RPMI7951 (cell line): Measurements from ENCODE around the gene EXOC6B. TPM values are rescaled to one million over a fixed set of nuclear protein-coding genes. Genes with fewer than 3 reads are reported as not detected.
A peak's percentile ranks its signal among the peaks of the same experiment; 100 is the strongest.

Experiments
- DNase-seq: peaks from one replicate; pipeline ENCODE4 v3.0.0-alpha.2; 2012; ENCODE audit warnings: low read depth
- total RNA-seq: library from RNA; depleted of rRNA; stranded (reverse); fragments of >200 nt; shearing (Covaris generic); gene quantifications from 2 replicates; pipeline ENCODE4 v1.2.3, GENCODE V29; 2014

Gene EXOC6B
- total RNA-seq, 1 experiment from 2014 or later = 9.9 TPM

DNA sequence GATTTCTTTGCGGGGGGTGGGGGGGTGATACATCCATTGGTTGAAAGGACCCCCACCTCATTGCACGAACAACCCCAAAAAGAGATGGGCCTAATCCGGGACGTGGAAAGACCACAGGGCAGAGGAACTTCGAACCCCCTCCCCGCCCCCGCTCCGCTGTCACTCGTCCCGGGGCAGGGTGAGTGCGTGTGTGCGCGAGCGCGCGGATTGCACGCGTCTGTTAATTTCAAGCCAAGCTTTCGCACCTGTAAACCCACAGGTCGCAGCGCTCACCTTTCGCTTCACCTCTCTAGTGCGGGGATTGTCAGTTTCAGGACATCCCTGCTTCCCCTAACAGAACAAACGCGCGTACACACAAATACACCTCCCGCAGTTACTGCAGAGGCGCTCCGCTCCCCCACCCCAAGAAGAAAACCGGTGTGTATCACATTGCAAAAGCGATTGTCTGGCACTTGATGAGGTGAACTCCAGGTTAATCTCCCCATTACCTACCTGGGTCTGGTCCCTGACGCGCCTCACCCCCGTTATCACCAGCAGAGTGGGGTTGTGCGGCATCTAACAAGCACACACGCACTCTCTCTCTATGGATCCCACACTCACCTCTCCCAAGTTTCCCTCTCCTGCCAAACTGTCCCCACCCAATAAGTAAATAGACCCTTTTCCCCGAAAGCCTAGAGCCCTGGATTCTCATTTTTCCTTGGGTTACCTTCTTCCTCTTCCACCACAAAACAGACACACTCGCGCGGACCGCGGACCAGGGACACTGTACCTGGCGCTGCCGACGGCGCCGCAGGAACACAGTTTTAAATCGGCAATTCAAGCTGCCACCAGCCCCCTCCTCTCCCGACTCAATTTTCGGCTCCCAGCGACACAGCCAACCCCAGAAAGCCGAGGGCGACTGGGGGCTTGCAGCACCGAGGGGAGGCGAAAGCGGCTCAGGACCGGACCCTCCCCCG is 679.2 kb downstream of the EXOC6B start:
- DNase-seq = no peak

DNA sequence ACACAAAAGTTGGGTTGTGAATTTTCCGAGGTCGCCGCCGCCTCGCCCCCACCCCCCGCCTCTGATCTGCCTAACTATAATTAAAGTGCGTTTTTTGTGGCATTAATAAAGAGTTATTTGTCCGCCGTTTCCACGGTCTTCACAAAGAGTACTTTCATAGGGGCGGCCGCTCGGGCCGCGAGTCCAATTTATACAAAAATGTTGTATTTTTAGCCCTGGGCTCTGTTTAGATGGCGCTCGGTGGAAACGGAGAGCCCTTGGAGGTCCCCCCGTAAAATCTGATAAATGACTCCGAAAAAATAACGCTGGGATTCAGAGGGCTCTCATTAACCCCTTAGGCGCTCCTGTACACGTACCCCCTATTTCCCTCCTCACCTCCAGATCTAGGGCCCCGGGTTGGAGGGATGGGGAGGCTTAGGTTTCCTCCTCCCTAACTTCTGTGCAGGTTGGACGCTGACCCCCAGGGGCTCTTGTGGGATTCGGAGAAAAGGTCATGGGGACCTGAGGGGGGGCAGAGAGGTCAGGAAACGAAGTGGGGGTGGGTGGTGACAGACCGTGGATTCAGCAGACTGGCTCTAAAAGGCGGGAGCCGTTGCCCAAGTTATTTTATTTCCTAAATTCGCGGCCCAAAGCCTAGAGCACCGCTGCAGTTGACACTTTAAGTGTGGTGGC is 680.0 kb downstream of the EXOC6B start:
- DNase-seq = no peak

DNA sequence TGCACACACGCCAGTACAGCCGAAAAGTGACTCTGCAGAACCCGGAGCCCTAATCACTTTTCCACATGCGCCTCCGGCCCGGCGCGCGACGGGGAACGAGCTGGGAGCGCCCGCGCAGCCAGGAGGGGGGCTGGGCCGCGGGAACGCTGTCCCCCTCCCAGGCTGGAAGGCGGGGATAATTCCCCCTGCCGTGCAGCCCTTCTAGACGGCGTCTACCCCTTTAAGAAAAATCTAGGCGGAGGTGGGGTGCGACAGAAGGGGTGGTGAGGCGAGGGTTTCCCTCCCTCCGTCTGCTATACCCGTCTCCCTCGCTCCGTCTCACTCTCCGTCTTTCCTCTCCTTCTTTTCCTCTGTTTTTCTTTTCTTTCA is 680.6 kb downstream of the EXOC6B start:
- peak; percentile 54 for DNase-seq

GRCh38 chr2:72144632-72145288 is 681.1 kb downstream of the EXOC6B start:
- DNase-seq = peak; percentile 50

DNA sequence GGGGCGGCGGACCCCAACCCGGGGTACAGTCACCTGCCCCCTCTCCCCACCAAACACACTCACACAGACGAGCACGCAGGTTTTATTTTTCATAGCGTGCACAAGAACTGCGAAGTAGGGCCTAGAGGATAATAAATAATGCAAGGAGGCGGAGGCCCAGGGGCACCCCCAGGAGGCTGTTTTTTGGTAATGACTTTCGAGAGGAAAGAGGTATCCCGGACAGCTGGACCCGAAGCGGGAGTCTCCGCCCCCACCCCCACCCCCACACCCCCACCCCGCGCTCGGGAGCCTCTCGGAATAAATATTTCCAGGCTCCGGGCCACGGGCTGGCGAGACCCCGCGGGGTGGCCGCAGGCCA is 681.6 kb downstream of the EXOC6B start:
- no peak for DNase-seq

DNA sequence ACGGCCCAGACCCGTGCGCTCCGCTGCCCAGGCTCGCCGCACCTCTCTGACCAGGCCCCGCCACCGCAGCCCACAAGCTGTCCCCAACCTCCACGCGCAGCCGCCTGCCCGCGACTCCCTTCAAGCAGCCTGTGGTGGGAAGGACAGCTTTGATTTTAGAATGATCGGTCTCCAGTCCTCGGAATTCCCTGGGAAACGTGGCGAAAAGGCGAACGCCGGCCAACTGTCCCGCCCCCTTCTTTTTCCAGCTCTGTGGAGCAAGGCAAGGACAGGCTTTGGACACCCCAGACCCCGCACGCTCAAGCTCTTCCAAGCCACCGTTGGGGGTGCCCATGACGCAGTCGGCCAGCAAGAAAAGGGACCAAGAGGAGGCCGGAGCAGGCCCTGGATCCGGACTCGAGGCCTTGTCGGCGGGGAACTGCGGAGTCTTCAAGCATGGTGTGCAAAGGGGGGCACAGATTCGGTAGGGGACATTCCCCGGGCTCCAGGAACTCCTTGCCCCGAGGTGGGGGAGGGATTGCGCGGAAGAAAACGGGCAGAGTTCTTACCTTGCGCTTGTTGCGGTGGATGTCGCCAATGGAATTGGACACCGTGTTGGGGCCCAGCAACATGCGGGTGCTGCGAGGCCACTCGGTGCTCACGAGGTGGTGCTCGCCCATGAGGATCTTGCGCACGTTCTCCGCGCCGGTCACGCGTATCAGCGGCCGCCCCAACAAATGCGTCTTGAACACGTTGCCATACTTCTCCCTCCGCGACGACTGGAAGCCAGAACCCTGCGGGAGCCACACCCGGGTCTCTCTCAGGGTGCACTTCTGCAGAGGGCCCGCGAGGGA is 682.2 kb downstream of the EXOC6B start:
- no peak for DNase-seq

GRCh38 chr2:72142570-72143440 is 683.0 kb downstream of the EXOC6B start:
- DNase-seq = no peak

GRCh38 chr2:72141881-72142451 is 683.9 kb downstream of the EXOC6B start:
- DNase-seq = no peak

DNA sequence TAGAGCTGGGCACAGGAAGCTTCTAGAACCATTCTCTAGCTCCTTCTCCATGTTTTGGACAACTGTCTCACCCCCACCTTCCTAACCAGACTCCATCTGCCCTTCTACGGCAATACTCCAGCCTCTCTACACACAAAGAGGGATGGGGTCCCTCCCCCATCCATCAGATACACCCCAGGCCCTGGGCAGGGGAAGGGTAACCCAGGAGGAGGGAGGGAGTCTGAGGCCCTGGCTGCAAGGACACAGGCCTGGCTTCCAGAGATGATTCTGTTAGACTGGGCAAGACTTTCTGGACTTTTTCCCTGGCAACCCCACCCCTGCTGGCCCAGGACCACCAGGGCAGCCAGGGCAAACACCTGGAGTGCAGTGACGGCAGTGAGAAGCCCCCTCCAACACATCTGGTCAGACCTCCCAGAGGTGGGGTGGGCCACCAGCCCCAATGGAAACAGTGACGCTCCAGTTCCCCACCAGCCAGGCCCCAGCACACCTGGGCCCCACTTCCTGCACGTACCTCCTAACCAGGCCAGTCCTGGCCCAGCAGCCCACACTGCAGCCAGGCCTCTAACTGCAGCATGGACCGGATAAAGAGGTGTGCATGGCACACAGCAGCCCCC is 684.7 kb downstream of the EXOC6B start:
- no peak for DNase-seq

DNA sequence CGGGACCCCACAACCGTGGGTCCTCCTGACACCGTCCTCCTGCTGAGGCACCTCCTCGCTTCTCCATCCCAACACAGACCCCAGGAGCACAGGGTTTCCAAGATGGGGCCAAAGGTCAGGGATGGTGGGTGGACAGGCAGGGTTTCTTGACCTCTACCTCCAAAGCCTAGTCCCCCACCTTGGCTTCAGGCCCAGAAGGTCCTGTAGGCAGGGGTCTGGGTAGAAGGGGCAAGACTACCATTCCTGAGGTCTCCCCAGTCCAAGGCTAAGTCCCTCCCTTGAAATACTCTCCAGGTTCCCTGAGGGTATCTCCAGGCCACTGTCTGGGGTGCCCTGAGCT is 685.2 kb downstream of the EXOC6B start:
- DNase-seq = no peak

DNA sequence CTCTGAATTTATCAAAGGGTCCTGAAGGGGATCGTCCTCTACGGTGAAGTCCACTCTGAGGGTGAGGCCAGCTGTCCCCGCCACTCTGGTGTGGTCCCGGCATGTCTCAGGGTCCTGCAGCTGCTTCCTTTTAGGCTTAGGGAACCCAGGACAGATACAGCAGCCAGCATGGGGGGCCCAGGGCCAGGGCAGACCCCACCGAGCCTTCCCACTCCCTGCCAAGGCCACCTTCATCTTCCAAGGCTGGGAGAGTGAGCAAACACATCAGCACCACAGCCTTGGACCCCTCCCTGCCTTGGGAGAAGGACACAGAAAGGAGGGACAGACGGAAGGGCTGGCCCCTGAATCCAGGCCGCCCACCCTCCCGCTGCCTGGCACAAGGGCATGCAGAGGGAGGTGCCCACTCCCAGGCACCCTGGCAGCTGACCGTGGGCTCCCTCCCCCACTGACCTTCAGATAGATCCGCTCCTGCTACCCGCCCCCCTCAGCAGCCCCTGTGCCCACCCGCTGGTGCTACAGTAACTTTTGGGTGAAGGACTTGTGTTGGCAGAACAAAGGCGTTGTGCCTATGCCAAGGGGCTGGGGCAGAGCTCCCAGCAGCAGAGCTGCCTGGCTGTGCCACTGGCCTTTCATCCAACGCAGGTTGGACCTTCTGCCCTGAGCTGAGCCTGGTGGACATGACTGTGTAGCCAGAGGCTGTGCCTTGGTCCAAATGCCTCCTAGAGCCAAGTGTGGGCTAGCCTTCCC is 685.8 kb downstream of the EXOC6B start:
- no peak for DNase-seq

GRCh38 chr2:72139471-72139873 is 686.4 kb downstream of the EXOC6B start:
- no peak for DNase-seq

GRCh38 chr2:72138921-72139381 is 686.9 kb downstream of the EXOC6B start:
- DNase-seq = no peak

DNA sequence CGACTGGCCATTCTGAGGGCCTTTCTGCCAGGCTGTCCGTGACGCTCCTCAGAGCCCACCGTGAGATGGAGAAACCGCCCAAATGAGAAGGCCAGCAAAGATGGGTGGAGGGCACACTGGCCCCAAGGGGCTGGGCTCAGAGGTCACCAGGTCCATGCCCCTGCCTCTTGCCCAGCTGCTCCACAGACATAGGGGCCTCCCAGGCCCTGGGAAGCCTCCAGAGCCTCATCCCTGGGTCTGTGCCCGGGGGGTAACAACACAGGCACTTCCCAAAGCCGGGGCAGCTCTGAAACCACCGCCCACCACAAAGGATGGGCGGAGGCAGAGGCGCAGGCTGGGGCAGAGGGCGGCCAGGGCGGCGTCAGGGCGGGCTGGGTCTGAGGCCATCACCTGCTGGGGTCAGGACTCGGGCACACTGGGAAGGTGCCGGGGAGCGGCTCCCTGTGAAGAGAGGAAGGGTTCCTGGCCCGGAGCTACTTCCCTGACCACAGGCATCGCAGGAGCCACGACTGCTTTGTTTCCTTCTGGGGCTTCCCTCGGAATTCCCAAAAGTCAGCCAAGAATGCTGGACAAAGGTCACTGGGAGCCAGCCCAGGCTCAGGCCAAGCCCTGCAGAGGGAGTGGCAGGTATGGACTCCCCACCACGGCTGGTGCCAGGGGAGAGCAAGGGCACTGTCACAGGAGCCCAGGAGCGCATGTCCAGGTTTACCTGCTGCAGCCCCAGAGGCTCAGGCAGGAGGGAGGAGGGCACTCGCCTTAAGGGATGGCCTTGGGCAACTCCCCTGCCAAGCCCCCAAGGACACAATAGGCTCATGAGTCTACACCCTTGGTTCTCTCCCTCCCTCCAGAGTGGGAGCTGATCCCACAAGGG is 687.6 kb downstream of the EXOC6B start:
- DNase-seq = peak; percentile 35

DNA sequence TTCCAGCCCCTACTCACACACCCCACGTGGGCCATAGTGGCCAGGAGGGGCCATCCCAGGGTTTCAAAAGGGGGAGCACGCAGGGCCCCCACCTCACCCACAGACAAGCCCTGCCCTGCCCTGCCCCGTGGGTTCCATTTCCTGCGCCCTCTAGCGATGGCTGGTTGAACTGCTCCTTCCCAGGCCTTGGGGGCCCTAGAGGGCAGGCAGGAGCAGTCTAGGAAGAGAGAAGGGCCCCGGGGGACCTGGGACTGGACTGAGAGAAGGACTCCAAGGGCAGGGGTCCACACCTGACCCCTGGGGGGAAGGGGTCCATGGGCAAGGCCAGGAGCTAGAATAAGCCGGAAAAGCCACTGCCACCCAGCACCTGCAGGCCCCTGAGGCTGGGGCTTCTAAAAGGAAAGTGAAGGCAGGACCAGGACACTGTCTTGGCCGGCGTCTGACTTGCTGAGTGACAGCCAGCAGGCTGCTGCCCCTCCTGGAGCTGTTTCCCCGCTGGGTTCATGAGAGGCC is 688.3 kb downstream of the EXOC6B start:
- peak; percentile 23 for DNase-seq

- DNase-seq = no peak
Measured at GRCh38 chr2:72136933-72137497, 688.8 kb downstream of the EXOC6B start.

- no peak for DNase-seq
Measured at GRCh38 chr2:72136331-72136730, 689.5 kb downstream of the EXOC6B start.

DNA sequence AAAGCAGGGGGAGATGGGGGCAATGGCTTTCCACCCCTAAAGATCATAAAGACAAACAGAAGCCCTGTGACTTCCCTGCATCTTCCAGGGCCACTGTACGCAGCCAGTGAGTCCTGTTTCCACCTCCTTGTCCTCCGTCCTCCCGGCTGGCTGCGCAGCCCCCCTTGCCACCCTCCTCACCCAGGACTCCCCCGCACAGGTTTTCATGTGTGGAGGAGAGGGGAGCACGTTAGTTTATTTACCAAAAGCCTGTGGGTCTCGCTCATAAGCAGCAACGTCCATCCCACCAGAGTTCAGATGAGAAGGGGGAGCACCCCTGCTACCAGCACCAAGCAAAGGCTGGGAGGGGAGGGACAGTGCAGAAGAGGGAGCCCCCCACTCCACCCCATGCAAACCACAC is 689.9 kb downstream of the EXOC6B start:
- DNase-seq = no peak
